Activated B cell treated with CpG ODN at 0.5 μM for 24 hours (primary cell): ENCODE results near the gene ABHD16B. TPM values are rescaled to one million over a fixed set of nuclear protein-coding genes. Genes with fewer than 3 reads are reported as not detected.

Experiments
- ATAC-seq: fragments of 200-7000 bp; cut with Tn5 transposase; one replicate; pipeline ENCODE4 v1.10.0; 2021; ENCODE audit warnings: low read depth, mild to moderate bottlenecking, moderate library complexity
- CTCF ChIA-PET: fragments of 350-600 bp; sonication (Branson Sonifier 250); formaldehyde crosslinking; loops from one replicate; lab custom pipeline; 2021; ENCODE audit warnings: antibody characterized with exemption; lab: Charles Lee
- POLR2A ChIA-PET: fragments of 350-600 bp; sonication (Branson Sonifier 250); formaldehyde crosslinking; loops from one replicate; lab custom pipeline; 2021; ENCODE audit warnings: antibody characterized with exemption; lab: Charles Lee
- DNase-seq: peaks from one replicate; pipeline ENCODE4 v3.0.0; 2022
- H3K27ac Mint-ChIP-seq: one replicate; pipeline ENCODE4 v1.8.0; 2020; ENCODE audit warnings: mixed read lengths
- H3K27me3 Mint-ChIP-seq: one replicate; pipeline ENCODE4 v1.8.0; 2021; ENCODE audit warnings: mixed read lengths
- H3K36me3 Mint-ChIP-seq: one replicate; pipeline ENCODE4 v1.8.0; 2021; ENCODE audit warnings: low read depth, mixed read lengths
- H3K4me1 Mint-ChIP-seq: one replicate; pipeline ENCODE4 v1.8.0; 2021; ENCODE audit warnings: mixed read lengths
- H3K4me3 Mint-ChIP-seq: one replicate; pipeline ENCODE4 v1.8.0; 2020; ENCODE audit warnings: mild to moderate bottlenecking, mixed read lengths
- H3K9me3 Mint-ChIP-seq: one replicate; pipeline ENCODE4 v1.8.0; 2020; ENCODE audit warnings: mixed read lengths
- CTCF ChIP-seq: fragments of 200-600 bp; IDR thresholded peaks from one replicate; pipeline ENCODE4 v1.8.0; 2022; ENCODE audit warnings: antibody characterized with exemption, mild to moderate bottlenecking
- intact Hi-C: fragments of 100-400 bp; cut with micrococcal nuclease; formaldehyde crosslinking; loops from one replicate; pipeline ENCODE4 v1.15.1; 2024
- total RNA-seq: library from RNA; stranded (reverse); gene quantifications from 2 replicates; pipeline ENCODE4 v1.2.3, GENCODE V29; 2022

The ABHD16B gene
- total RNA-seq, 1 donor from 2014 or later: not detected

- DNase-seq (no peak), ATAC-seq (no peak)
- no peaks in the 10 kb centered on the region for H3K9me3 Mint-ChIP-seq
- H3K27me3 Mint-ChIP-seq: peaks cover 39% of the 10 kb centered on the region
- intact Hi-C loops: loop anchor here (2.0 kb wide), 2 partner anchors 36 to 66 kb away; partner anchors contain the start of genes DNAJC5 and TPD52L2
- H3K27ac Mint-ChIP-seq: no peak overlapping the region
- no peak overlapping the region for H3K4me3 Mint-ChIP-seq
- peaks cover 12% of the 10 kb centered on the region for H3K4me1 Mint-ChIP-seq
- ChIA-PET CTCF (interaction anchor here (1.5 kb wide), 1 partner anchor 42 kb away, joined by 3 read pairs; no protein-coding TSS in a partner anchor), POLR2A (no interaction called here)
- TF ChIP-seq CTCF: no peak
- peaks cover 3% of the 10 kb centered on the region for H3K36me3 Mint-ChIP-seq
Measured at GRCh38 chr20:63828545-63828944, 32.8 kb upstream of the ABHD16B start.

- ChIA-PET POLR2A (no interaction called here), CTCF (interaction anchor here (1.5 kb wide), 1 partner anchor 42 kb away, joined by 3 read pairs; no protein-coding TSS in a partner anchor)
- intact Hi-C loops: loop anchor here (2.0 kb wide), 2 partner anchors 36 to 66 kb away; partner anchors contain the start of genes DNAJC5 and TPD52L2
- Mint-ChIP-seq H3K4me3 (no peak overlapping the region), H3K27me3 (peaks cover 35% of the 10 kb centered on the region), H3K27ac (no peak overlapping the region), H3K9me3 (no peaks in the 10 kb centered on the region), H3K4me1 (peaks cover 12% of the 10 kb centered on the region), H3K36me3 (peaks cover 3% of the 10 kb centered on the region)
- DNase-seq (no peak), ATAC-seq (no peak)
- no peak for TF ChIP-seq CTCF
Measured at GRCh38 chr20:63828951-63829350, 32.3 kb upstream of the ABHD16B start.

DNA sequence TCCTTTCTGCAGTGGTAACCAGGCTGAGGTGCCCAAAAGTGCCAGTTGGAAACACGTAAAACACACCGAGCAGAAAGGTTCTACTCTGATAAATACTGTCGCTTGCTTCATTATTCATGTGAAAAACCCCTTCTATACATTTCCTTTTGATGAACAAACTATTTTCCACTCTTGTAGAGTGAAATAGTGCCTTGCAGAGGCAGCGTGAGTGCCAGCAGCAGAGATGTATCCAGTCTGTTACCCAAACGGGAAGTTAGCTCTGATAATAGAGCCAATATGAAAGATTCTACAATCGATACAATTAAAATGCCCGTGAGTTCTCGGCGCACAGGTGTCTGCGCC is 31.7 kb upstream of the ABHD16B start:
- H3K36me3 Mint-ChIP-seq: peaks cover 3% of the 10 kb centered on the region
- CTCF ChIA-PET: interaction anchor here (1.5 kb wide), 1 partner anchor 43 kb away, joined by 3 read pairs; no protein-coding TSS in a partner anchor
- DNase-seq (no peak), ATAC-seq (peak; percentile 26)
- POLR2A ChIA-PET: no interaction called here
- peak overlapping the region; percentile 90 for H3K4me3 Mint-ChIP-seq
- H3K4me1 Mint-ChIP-seq: peaks cover 12% of the 10 kb centered on the region
- no peak for TF ChIP-seq CTCF
- peaks cover 35% of the 10 kb centered on the region for H3K27me3 Mint-ChIP-seq
- no peaks in the 10 kb centered on the region for H3K9me3 Mint-ChIP-seq
- intact Hi-C loops: loop anchor here (2.0 kb wide), 2 partner anchors 35 to 65 kb away; partner anchors contain the start of genes DNAJC5 and TPD52L2
- H3K27ac Mint-ChIP-seq: peak overlapping the region; percentile 64

- H3K9me3 Mint-ChIP-seq: no peaks in the 10 kb centered on the region
- CTCF ChIA-PET: interaction anchor here (1.5 kb wide), 1 partner anchor 44 kb away, joined by 3 read pairs; no protein-coding TSS in a partner anchor
- intact Hi-C loops: loop anchor here (2.0 kb wide), 2 partner anchors 35 to 65 kb away; partner anchors contain the start of genes DNAJC5 and TPD52L2
- H3K36me3 Mint-ChIP-seq: peaks cover 3% of the 10 kb centered on the region
- peak overlapping the region; percentile 90 for H3K4me3 Mint-ChIP-seq
- DNase-seq (no peak), ATAC-seq (peak; percentile 12)
- H3K4me1 Mint-ChIP-seq: peaks cover 12% of the 10 kb centered on the region
- peak overlapping the region; percentile 64 for H3K27ac Mint-ChIP-seq
- POLR2A ChIA-PET: no interaction called here
- H3K27me3 Mint-ChIP-seq: peaks cover 35% of the 10 kb centered on the region
- TF ChIP-seq CTCF: no peak
Measured at GRCh38 chr20:63829945-63830835, 31.1 kb upstream of the ABHD16B start.
